ENCODE data around the gene WIZ. TPM values are rescaled to one million over a fixed set of nuclear protein-coding genes. Genes with fewer than 3 reads are reported as not detected.

Gene WIZ
- total RNA-seq, 4 donors from 2014 or later = 24.4 to 94.6 (median 49.9) TPM

- Histone ChIP-seq H3K4me3 (no peak overlapping the region), H3K27me3 (no peaks in the 10 kb centered on the region), H3K27ac (peak overlapping the region in 3 of 4 donors; percentile 1 to 84 (median 81)), H3K4me1 (peaks cover 2 to 61% (median 32%) of the 10 kb centered on the region in 3 donors), H3K9me3 (no peaks in the 10 kb centered on the region), H3K36me3 (peaks cover 3 to 72% of the 10 kb centered on the region in 2 donors)
- TF ChIP-seq CTCF (IDR thresholded peaks at IDR 0.05) (no peak), POLR2A (IDR thresholded peaks at IDR 0.05) (no peak), POLR2AphosphoS5 (IDR thresholded peaks at IDR 0.05) (no peak), EP300 (IDR thresholded peaks at IDR 0.05) (no peak)
- 94% methylated on average over 10 of the region's 17 CpGs; no CpG with 5 or more reads in 1 of the 2 donors for WGBS, 2 donors (ENCODE audit: low coverage in 1 of 2)
- no peak for ATAC-seq
Measured at GRCh38 chr19:15401397-15401710, 48.4 kb downstream of the WIZ start.

DNA sequence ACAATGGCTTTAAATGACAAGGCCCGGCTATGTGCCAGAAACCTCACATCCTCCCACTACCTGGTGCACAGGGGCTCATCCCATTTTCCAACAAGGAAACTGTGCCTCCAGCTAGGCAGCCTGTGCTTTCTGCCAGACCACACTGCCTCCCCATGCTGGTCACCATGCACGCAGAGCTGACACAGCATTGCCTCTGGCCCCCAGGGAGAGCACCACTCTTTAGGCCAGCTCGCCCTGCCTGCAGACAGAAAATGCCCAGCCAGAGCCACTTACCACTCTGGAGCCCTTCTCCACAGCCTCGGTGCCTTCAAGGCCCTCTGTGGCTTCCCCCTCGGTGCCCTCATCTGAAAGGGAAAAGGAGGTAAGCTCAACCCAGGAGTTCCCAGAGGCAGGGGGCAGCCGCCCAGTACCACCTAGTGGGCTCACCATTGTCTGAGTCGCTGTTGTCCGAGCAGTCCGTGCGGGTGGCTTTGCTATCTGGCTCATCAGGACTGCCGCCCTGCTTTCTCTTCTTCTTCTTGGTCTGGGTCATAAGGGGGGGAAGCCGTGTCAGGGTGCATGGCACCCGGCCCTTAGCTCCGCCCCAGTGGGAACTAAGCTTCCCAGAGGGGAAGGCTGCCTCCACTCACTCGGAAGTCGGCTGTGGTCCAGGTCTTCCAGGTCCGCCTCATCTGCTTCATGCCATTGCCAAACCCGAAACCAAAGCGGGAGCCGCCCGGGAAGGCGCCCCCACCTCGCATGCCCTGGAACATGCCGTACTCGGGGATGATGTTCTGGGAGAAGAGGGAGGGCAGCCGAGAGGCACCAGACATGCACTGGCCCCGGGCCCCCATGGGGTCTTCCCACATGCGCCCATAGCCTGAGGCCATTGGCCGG lies 49.0 kb downstream of the WIZ start:
- no peak for ATAC-seq
- H3K4me1 ChIP-seq = peaks cover 2 to 55% (median 32%) of the 10 kb centered on the region in 3 donors
- peaks cover 3 to 77% of the 10 kb centered on the region in 2 donors for H3K36me3 ChIP-seq
- 81 to 90% methylated on average over 7 to 10 of the region's 29 CpGs for WGBS, 2 donors (ENCODE audit: low coverage in 1 of 2)
- no peaks in the 10 kb centered on the region for H3K9me3 ChIP-seq
- H3K4me3 ChIP-seq = no peak overlapping the region
- TF ChIP-seq CTCF (IDR thresholded peaks at IDR 0.05) (no peak), EP300 (IDR thresholded peaks at IDR 0.05) (no peak), POLR2A (IDR thresholded peaks at IDR 0.05) (no peak), POLR2AphosphoS5 (IDR thresholded peaks at IDR 0.05) (no peak)
- peak overlapping the region in 2 of 4 donors; percentile 1 to 84 for H3K27ac ChIP-seq
- H3K27me3 ChIP-seq = no peaks in the 10 kb centered on the region

DNA sequence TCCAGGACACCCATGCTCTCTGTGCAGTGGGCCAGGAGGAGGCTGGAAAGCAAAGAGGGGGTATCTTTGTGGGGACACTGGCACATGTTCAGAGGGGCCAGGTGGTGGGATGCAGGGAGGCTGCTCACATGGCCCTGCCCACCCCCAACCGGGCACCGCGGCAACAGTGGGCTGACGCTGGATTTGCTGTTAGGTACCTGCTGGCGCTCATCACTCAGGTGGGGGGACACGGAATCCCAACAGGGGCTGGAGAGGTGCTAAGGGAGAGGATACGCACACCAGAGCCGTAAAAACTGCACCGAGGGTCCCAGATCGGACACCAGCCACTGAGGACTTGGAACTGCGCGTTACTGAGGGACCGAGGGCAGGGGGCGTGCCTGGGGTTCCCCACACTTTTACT lies 50.1 kb downstream of the WIZ start:
- Histone ChIP-seq H3K4me3 (no peak overlapping the region), H3K27me3 (no peaks in the 10 kb centered on the region), H3K9me3 (no peaks in the 10 kb centered on the region), H3K4me1 (peaks cover 1 to 44% (median 25%) of the 10 kb centered on the region in 3 donors), H3K27ac (no peak overlapping the region), H3K36me3 (peaks cover 3 to 87% of the 10 kb centered on the region in 2 donors)
- WGBS, 2 donors (ENCODE audit: low coverage in 1 of 2) = 68% methylated on average over 4 of the region's 14 CpGs; no CpG with 5 or more reads in 1 of the 2 donors
- TF ChIP-seq EP300 (IDR thresholded peaks at IDR 0.05) = no peak
- TF ChIP-seq POLR2A (IDR thresholded peaks at IDR 0.05) = no peak
- no peak for TF ChIP-seq POLR2AphosphoS5 (IDR thresholded peaks at IDR 0.05)
- TF ChIP-seq CTCF (IDR thresholded peaks at IDR 0.05) = no peak
- ATAC-seq = no peak

DNA sequence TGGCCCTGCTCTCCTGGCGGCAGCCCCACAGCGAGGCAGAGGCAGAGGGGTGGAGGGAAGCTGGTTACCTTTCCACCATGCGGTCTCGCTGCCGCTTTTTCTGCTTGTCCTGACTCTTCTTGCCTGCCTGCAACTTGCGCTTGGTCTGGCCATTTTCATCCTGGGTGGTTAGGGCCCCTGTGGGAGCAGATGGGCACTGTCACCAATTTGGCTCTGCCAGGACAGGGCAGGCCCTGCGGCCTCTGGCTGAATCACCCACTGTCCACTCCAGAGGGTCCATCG lies 50.6 kb downstream of the WIZ start:
- no peak overlapping the region for H3K4me3 ChIP-seq
- ATAC-seq = no peak
- no peaks in the 10 kb centered on the region for H3K27me3 ChIP-seq
- H3K9me3 ChIP-seq = no peaks in the 10 kb centered on the region
- H3K4me1 ChIP-seq = peaks cover 0 to 39% (median 23%) of the 10 kb centered on the region in 3 donors
- WGBS, 2 donors (ENCODE audit: low coverage in 1 of 2) = 100% methylated on average over 1 of the region's 8 CpGs; no CpG with 5 or more reads in 1 of the 2 donors
- no peak overlapping the region for H3K27ac ChIP-seq
- TF ChIP-seq CTCF (IDR thresholded peaks at IDR 0.05) (no peak), POLR2A (IDR thresholded peaks at IDR 0.05) (no peak), EP300 (IDR thresholded peaks at IDR 0.05) (no peak)
- H3K36me3 ChIP-seq = peaks cover 3 to 92% of the 10 kb centered on the region in 2 donors

Data from gastroesophageal sphincter (tissue), 4 donors.